Astrocyte (in vitro differentiated cells and primary cell): ENCODE results near the gene STK32B.

Source experiments
- CTCF ChIP-seq: IDR thresholded peaks from 2 replicates; pipeline ENCODE4 v1.5.1; 2011; ENCODE audit warnings: low read depth, mild to moderate bottlenecking, inconsistent platforms, low read length, moderate library complexity; ENCODE audit not compliant: insufficient read depth
- EZH2 ChIP-seq: IDR thresholded peaks from 2 replicates; pipeline ENCODE4 v1.6.1; 2012; ENCODE audit warnings: mild to moderate bottlenecking, low read length, inconsistent platforms; ENCODE audit not compliant: insufficient read depth

- TF ChIP-seq CTCF (peak; percentile 55), EZH2 (no peak)
These were observed 409.0 kb downstream of the STK32B start for GRCh38 chr4:5460106-5460801.
